B cell (primary cell): ENCODE data around the gene ST7L.

Experiments used
- CTCF ChIP-seq: fragments of 200-600 bp; IDR thresholded peaks from one replicate; pipeline ENCODE4 v1.8.0; 2022; ENCODE audit warnings: antibody characterized with exemption, mild to moderate bottlenecking
- EZH2 ChIP-seq: IDR thresholded peaks from 2 replicates; pipeline ENCODE4 v1.6.1; 2012; ENCODE audit warnings: borderline replicate concordance, low read depth, mild to moderate bottlenecking, moderate library complexity, low read length; ENCODE audit not compliant: insufficient read depth, poor library complexity, severe bottlenecking

GRCh38 chr1:112637254-112638109 is 18.5 kb upstream of the ST7L start:
- TF ChIP-seq CTCF: no peak
- no peak for TF ChIP-seq EZH2
